ENCODE data around the gene LIN37. TPM values are rescaled to one million over a fixed set of nuclear protein-coding genes. Genes with fewer than 3 reads are reported as not detected.
A peak's percentile ranks its signal among the peaks of the same experiment; 100 is the strongest.
"Not testable (repeated sequence)": the region's sequence is repeated elsewhere in the genome, so short reads cannot be mapped to it uniquely, and the experiment has no call there.

The LIN37 gene
- total RNA-seq, 2 donors from 2014 or later: 8.9 to 13.6 TPM

DNA sequence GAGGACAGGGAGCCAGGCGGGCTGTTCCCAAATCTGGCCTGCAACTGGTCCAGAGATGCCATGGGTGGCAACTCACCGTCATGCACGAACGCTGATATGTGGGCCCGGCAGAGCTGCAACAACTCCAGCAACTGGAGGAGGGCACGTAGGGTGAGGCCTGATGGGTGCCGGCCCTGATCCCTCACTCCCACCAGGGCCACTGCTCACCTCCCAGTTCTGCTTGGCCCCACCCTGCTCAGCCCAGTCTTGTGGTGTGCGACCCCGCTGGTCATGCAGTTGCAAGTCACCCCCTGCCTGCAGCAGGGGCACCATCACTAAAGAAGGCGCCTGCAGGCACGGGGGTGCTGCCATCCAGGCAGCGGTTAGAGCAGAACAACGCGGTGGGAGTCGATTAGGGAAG lies 43.9 kb downstream of the LIN37 start:
- H3K4me1 ChIP-seq: peaks cover 0 to 1% of the 10 kb centered on the region in 2 donors
- DNase-seq (ENCODE audit: low spot score): no peak
- H3K4me3 ChIP-seq: no peak overlapping the region
- no peaks in the 10 kb centered on the region for H3K9me3 ChIP-seq
- H3K27ac ChIP-seq: no peak overlapping the region
- peaks cover 0 to 1% of the 10 kb centered on the region in 2 donors for H3K27me3 ChIP-seq
- TF ChIP-seq, protein P1, sequence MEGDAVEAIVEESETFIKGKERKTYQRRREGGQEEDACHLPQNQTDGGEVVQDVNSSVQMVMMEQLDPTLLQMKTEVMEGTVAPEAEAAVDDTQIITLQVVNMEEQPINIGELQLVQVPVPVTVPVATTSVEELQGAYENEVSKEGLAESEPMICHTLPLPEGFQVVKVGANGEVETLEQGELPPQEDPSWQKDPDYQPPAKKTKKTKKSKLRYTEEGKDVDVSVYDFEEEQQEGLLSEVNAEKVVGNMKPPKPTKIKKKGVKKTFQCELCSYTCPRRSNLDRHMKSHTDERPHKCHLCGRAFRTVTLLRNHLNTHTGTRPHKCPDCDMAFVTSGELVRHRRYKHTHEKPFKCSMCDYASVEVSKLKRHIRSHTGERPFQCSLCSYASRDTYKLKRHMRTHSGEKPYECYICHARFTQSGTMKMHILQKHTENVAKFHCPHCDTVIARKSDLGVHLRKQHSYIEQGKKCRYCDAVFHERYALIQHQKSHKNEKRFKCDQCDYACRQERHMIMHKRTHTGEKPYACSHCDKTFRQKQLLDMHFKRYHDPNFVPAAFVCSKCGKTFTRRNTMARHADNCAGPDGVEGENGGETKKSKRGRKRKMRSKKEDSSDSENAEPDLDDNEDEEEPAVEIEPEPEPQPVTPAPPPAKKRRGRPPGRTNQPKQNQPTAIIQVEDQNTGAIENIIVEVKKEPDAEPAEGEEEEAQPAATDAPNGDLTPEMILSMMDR (IDR thresholded peaks at IDR 0.05): no peak
- H3K36me3 ChIP-seq: no peaks in the 10 kb centered on the region

DNA sequence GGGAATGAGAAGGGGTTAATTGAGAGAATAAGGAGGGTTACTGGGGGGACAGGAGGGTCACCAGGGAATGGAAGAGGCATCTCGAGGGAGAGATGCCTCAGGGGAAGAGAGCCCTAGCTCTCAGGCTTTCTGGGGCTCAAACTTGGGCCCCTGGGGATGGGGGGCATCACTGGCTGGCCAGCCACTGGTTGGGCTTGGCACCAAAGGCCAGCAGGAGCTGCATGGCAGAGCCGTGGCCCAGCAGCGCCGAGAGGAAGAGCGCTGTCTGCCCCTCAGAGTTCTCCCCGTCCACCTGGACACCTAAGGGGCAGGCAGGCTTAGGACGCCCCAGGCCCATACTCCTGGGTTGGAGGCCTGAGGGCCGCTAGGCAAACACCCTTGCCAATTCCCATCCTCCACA lies 44.5 kb downstream of the LIN37 start:
- Histone ChIP-seq H3K9me3 (no peaks in the 10 kb centered on the region), H3K27me3 (peaks cover 0 to 6% of the 10 kb centered on the region in 2 donors), H3K4me3 (no peak overlapping the region), H3K36me3 (no peaks in the 10 kb centered on the region), H3K4me1 (peaks cover 0 to 6% of the 10 kb centered on the region in 2 donors), H3K27ac (no peak overlapping the region)
- TF ChIP-seq, protein P1 (IDR thresholded peaks at IDR 0.05): no peak
- no peak for DNase-seq (ENCODE audit: low spot score)

DNA sequence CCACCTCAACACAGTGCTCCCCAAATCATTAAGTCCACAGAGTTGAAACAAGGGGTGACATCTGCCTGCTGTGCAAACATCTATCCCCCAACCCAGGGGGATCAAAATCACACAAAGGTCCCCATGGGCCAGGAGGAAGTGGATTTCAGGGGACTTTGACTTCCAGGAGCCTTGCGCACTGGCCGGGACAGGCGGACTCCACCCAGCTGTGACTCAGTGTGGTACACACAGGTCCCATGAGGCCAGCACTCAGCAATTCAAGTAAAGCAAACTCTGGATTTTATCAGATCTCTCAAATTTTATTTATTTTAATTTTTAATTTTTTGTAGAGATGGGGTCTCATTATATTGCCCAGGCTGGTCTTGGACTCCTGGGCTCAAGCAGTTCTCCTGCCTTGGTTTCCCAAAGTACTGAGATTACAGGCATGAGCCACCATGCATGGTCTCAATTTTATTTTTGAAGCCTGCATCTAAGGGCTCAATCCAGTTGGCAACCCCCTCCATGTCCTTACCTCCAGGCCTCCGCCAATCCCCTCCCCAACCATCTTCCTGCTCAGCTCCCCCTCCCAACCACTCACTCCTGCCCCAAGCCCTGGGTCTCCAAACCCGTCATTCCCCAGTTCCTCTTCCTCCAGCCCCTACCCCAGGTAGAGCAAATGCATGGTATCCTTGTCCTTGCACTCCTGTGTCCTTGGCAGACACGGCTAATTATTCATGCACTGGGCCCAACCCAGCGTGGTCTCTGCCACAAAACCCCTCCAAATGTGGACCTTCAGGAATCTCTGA lies 45.2 kb downstream of the LIN37 start:
- TF ChIP-seq, protein P1 (IDR thresholded peaks at IDR 0.05): no peak
- H3K27me3 ChIP-seq: peaks cover 0 to 6% of the 10 kb centered on the region in 2 donors

DNA sequence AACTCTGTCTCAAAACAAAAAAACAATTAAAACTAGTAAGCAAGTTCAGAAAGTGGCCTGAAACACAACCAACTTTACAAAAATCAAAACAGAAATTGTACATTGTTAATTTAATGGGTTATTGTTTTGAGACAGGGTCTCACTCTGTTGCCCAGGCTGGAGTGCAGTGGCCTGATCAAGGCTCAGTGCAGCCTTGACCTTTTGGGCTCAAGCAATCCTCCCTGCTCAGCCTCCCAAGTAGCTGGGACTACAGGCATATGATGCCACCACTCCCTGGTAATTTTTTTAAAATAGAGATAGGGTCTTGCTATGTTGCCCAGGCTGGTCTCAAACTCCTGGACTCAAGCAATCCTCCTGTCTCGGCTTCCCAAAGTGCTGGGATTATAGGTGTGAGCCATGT lies 47.2 kb downstream of the LIN37 start:
- not testable (repeated sequence) for H3K27ac ChIP-seq, H3K27me3 ChIP-seq, H3K9me3 ChIP-seq

More for the DNA sequence above, 45.2 kb downstream of the LIN37 start:
- Histone ChIP-seq H3K27ac (no peak overlapping the region), H3K36me3 (no peaks in the 10 kb centered on the region), H3K4me1 (peaks cover 0 to 6% of the 10 kb centered on the region in 2 donors), H3K9me3 (no peaks in the 10 kb centered on the region), H3K4me3 (no peak overlapping the region)
- DNase-seq (ENCODE audit: low spot score): no peak

DNA sequence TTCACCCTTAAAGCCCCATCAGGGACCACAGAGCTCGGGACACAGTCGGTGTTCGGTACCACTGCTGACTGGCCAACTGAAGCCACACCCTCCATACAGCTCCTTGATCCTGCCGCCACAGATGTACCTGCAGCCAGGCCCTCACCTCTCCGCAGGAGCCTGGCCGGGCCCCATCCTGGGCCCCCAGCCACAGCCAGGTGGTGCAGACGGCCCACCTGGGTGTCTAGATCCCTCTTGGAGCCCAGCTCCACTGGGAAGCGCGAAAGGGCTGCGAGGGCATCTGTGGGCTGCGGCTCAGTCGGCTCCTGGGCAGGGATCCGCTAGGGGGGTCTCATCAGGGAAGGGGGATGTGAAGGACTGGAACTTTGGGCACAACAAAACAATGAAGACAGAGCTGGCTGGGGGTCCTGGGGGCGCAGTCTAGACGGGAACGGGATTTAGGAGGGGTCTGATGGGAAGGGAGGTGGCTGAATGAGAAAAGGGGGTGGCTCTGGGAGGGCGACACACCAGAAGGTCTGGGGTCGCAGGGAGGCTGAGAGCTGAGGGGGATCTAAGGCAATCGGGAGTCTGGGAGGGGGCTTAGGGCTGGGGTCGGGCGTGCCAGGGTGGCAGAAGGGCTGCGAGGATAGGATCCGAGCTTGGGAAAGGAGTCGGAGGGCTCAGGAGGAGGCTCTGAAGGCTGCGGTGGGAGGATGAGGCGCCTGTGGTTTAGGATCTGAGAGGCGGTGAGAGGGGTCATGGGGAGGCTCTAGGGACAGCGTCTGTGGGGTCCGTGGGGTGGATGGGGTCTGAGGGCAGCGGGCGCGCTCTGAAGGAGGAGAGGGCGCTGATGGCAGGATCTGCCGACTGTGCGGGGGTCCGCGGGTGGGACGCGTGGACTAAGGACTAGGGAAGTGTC lies 48.5 kb downstream of the LIN37 start:
- peaks cover 0 to 6% of the 10 kb centered on the region in 2 donors for H3K27me3 ChIP-seq
- no peak overlapping the region for H3K27ac ChIP-seq
- TF ChIP-seq, protein P1 (IDR thresholded peaks at IDR 0.05): no peak
- H3K9me3 ChIP-seq: no peaks in the 10 kb centered on the region
- H3K36me3 ChIP-seq: no peaks in the 10 kb centered on the region
- peaks cover 0 to 6% of the 10 kb centered on the region in 2 donors for H3K4me1 ChIP-seq
- H3K4me3 ChIP-seq: peak overlapping the region in 1 of 2 donors; percentile 24
- no peak for DNase-seq (ENCODE audit: low spot score)

More for the DNA sequence above, 47.2 kb downstream of the LIN37 start:
- not testable (repeated sequence) for H3K4me3 ChIP-seq; H3K36me3 ChIP-seq; DNase-seq (ENCODE audit: low spot score); H3K4me1 ChIP-seq

DNA sequence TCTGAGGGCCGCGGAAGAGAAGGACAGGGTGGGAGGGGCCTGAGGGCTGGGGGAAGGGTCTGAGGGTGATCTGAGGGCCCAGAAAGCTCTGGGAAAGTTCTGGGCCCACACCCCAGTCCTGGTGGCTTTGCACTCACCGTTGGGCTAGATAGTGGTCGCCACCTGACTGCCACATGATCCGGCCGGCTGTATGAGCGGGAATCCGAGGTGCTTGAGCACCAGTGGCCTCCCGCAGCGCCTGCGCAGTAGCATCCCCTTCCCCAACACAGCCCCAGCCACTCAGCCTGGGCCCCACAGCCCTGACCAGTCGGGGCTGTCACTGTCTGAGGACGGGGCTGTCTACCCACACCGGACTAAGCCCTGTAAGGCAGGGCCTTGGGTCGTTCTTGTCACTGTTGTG lies 49.3 kb downstream of the LIN37 start:
- Histone ChIP-seq H3K4me3 (peak overlapping the region in 1 of 2 donors; percentile 24), H3K9me3 (no peaks in the 10 kb centered on the region), H3K4me1 (peaks cover 0 to 6% of the 10 kb centered on the region in 2 donors), H3K27ac (no peak overlapping the region), H3K36me3 (no peaks in the 10 kb centered on the region), H3K27me3 (peaks cover 0 to 6% of the 10 kb centered on the region in 2 donors)
- DNase-seq (ENCODE audit: low spot score): no peak
- TF ChIP-seq, protein P1 (IDR thresholded peaks at IDR 0.05): no peak

Measured in right atrium auricular region (tissue), 2 donors.